Erythroblast (primary cell): ENCODE data around the gene ALG6.

ENCODE experiments used
- GATA1 ChIP-seq: IDR thresholded peaks from 2 replicates; pipeline ENCODE4 v1.6.1; 2011; ENCODE audit warnings: low read depth, mild to moderate bottlenecking, control low read depth, low read length, moderate library complexity
- POLR2A ChIP-seq: IDR thresholded peaks from 2 replicates; pipeline ENCODE4 v1.6.1; 2011; ENCODE audit warnings: mild to moderate bottlenecking, low read length

GRCh38 chr1:63318201-63318979 is 49.0 kb upstream of the ALG6 start:
- TF ChIP-seq POLR2A = no peak
- no peak for TF ChIP-seq GATA1
